HepG2 (cell line): ENCODE measurements around the gene UMOD. TPM values are rescaled to one million over a fixed set of nuclear protein-coding genes. Genes with fewer than 3 reads are reported as not detected.

Source experiments
- ATAC-seq: fragments of 200-7000 bp; cut with Tn5 transposase; 3 replicates; pipeline ENCODE4 v1.9.1; 2020; ENCODE audit warnings: mild to moderate bottlenecking, moderate library complexity
- BruUV-seq: library from RNA; stranded (reverse); fragments of 400-500 nt; replicated peaks from 2 replicates; lab custom pipeline; 2021; lab: Mats Ljungman, UMichigan
- CTCF ChIA-PET: fragments of 300-600 bp; formaldehyde crosslinking; extraction: SDS; loops from one replicate; lab custom pipeline; 2021; ENCODE audit warnings: low total read pairs, inconsistent platforms, low intra/inter-chr PET ratio; lab: Yijun Ruan, JAX
- POLR2A ChIA-PET: fragments of 350-600 bp; sonication (Branson Sonifier 250); formaldehyde crosslinking; loops from one replicate; lab custom pipeline; 2020; ENCODE audit warnings: antibody characterized with exemption, inconsistent platforms; lab: Yijun Ruan, JAX
- DNase-seq: peaks from one replicate; pipeline ENCODE4 v3.0.0-alpha.2; 2015; ENCODE audit warnings: low spot score
- FAIRE-seq: peaks from 3 replicates; lab custom pipeline; 2011; peaks lifted over from hg19 to GRCh38; lab: Jason Lieb, UNC
- H2AFZ ChIP-seq: one replicate; pipeline ENCODE4 v1.6.1; 2011; ENCODE audit warnings: low read length, inconsistent platforms
- H3K27ac ChIP-seq: fragments of 300-600 bp; 3 replicates; pipeline ENCODE4 v1.8.0; 2011; ENCODE audit warnings: mixed run types, mild to moderate bottlenecking, mixed read lengths, low read length, inconsistent platforms; ENCODE audit not compliant: insufficient read depth; ENCODE audit errors: extremely low read length
- H3K27me3 ChIP-seq, 2 experiments: fragments of 200-600 bp in 1 of 2; 2 replicates in 1 of 2; 3 replicates in 1 of 2; pipeline versions ENCODE4 v1.6.0 to v1.8.0; 2011; ENCODE audit warnings: low read length in 2 of 2, mild to moderate bottlenecking in 2 of 2, moderate library complexity in 2 of 2, inconsistent platforms in 1 of 2; ENCODE audit not compliant: insufficient read depth in 2 of 2, control insufficient read depth in 1 of 2
- H3K36me3 ChIP-seq, 2 experiments: fragments of 200-600 bp in 1 of 2; replicated peaks in 1 of 2; 2 replicates in 1 of 2; 3 replicates in 1 of 2; pipeline versions ENCODE4 v1.5.1 to v1.8.0; 2011; ENCODE audit warnings: low read length in 2 of 2, inconsistent platforms in 1 of 2; ENCODE audit not compliant: insufficient read depth in 2 of 2, control insufficient read depth in 1 of 2
- H3K4me1 ChIP-seq: 2 replicates; pipeline ENCODE4 v1.5.1; 2012; ENCODE audit warnings: low read length, inconsistent platforms; ENCODE audit not compliant: insufficient read depth
- H3K4me2 ChIP-seq: 2 replicates; pipeline ENCODE4 v1.6.0; 2011; ENCODE audit warnings: low read depth, low read length, inconsistent platforms
- H3K4me3 ChIP-seq, 3 experiments: fragments of 200-600 bp in 1 of 3; sonication (generic), shearing (Covaris generic) in 1 of 3; replicated peaks in 1 of 3; 2 replicates each; pipeline ENCODE4 v1.5.1; 2011 to 2016; ENCODE audit warnings: low read length in 3 of 3, inconsistent platforms in 2 of 3, low read depth in 2 of 3, mild to moderate bottlenecking in 2 of 3, control low read depth in 1 of 3, mixed read lengths in 1 of 3; ENCODE audit not compliant: insufficient read depth in 1 of 3
- H3K79me2 ChIP-seq: one replicate; pipeline ENCODE4 v1.6.1; 2011; ENCODE audit warnings: low read length, inconsistent platforms; ENCODE audit not compliant: insufficient read depth
- H3K9ac ChIP-seq: 2 replicates; pipeline ENCODE4 v1.6.0; 2011; ENCODE audit warnings: mild to moderate bottlenecking, low read depth, low read length, inconsistent platforms; ENCODE audit not compliant: insufficient read depth
- H3K9me3 ChIP-seq: 2 replicates; pipeline ENCODE4 v1.5.1; 2012; ENCODE audit warnings: mild to moderate bottlenecking, low read length
- H4K20me1 ChIP-seq: 2 replicates; pipeline ENCODE4 v1.6.0; 2011; ENCODE audit warnings: inconsistent platforms, mild to moderate bottlenecking, low read length, moderate library complexity; ENCODE audit not compliant: insufficient read depth
- ARID5B ChIP-seq: IDR thresholded peaks from 2 replicates; pipeline ENCODE4 v1.4.0; 2020; ENCODE audit warnings: mild to moderate bottlenecking, missing genetic modification reagents
- FOXO4 ChIP-seq: sonication (generic); formaldehyde crosslinking; conservative IDR thresholded peaks from 2 replicates; pipeline ENCODE4 v1.8.1; 2023; ENCODE audit warnings: missing genetic modification reagents
- HBP1 ChIP-seq: IDR thresholded peaks from 2 replicates; pipeline ENCODE4 v1.6.1; 2016; ENCODE audit warnings: low read depth, control low read depth
- HDAC1 ChIP-seq: sonication (generic); formaldehyde crosslinking; IDR thresholded peaks from 2 replicates; pipeline ENCODE4 v1.5.1; 2020; ENCODE audit warnings: mild to moderate bottlenecking, missing genetic modification reagents
- TCF7 ChIP-seq: sonication (generic); IDR thresholded peaks from 2 replicates; pipeline ENCODE4 v1.6.1; 2016; ENCODE audit warnings: antibody characterized with exemption, low read depth
- YEATS4 ChIP-seq: sonication (generic); formaldehyde crosslinking; IDR thresholded peaks from 2 replicates; pipeline ENCODE4 v1.4.0; 2020; ENCODE audit warnings: missing genetic modification reagents, borderline replicate concordance
- ZNF607 ChIP-seq: sonication (generic); formaldehyde crosslinking; IDR thresholded peaks from 2 replicates; pipeline ENCODE4 v1.5.1; 2020; ENCODE audit warnings: missing genetic modification reagents, mild to moderate bottlenecking, borderline replicate concordance
- ZNF709 ChIP-seq: sonication (generic); formaldehyde crosslinking; IDR thresholded peaks from 2 replicates; pipeline ENCODE4 v1.5.0; 2020; ENCODE audit warnings: mild to moderate bottlenecking, missing genetic modification reagents
- WGBS: methylation state at CpG from one replicate; pipeline ENCODE4 v1.1.6; 2017; ENCODE audit warnings: low lambda C conversion rate; 5-methylcytosine and 5-hydroxymethylcytosine counted together
- in situ Hi-C: cut with HindIII; loops from 2 replicates; pipeline ENCODE4 v1.10.0; 2017; ENCODE audit warnings: low pct_unique_long_range_greater_than_20kb; ENCODE audit not compliant: extremely low pct_ligation_motif_present
- intact Hi-C: fragments of 100-400 bp; cut with micrococcal nuclease; formaldehyde crosslinking; loops from one replicate; pipeline ENCODE4 v1.10.0; 2022; ENCODE audit not compliant: unreplicated experiment
- polyA plus RNA-seq, 8 experiments: library from polyadenylated mRNA; depleted of rRNA in 3 of 8; stranded (reverse) in 7 of 8; unstranded in 1 of 8; fragments of >200 nt; fragmentation: Illumina TruSeq in 4 of 8; extraction: Trizol in 4 of 8; gene quantifications; 2 replicates each; pipeline versions ENCODE4 v1.2.1 to v1.2.3, GENCODE V29; 2011 to 2016; ENCODE audit warnings: low read depth in 4 of 8, missing spikeins in 1 of 8, mixed read lengths in 1 of 8; ENCODE audit not compliant: insufficient read depth in 1 of 8
- total RNA-seq, 5 experiments: library from RNA; depleted of rRNA; stranded (reverse); fragments of >200 nt; fragmentation: Illumina TruSeq; extraction: Trizol; gene quantifications; 2 replicates each; pipeline ENCODE4 v1.2.3, GENCODE V29; 2016; ENCODE audit warnings: low read depth in 1 of 5

The UMOD gene
- total and polyA plus RNA-seq, 2 of the 13 experiments (the other 11 are each of a cell fraction or from before 2014, with no cell fraction given), result not detected

DNA sequence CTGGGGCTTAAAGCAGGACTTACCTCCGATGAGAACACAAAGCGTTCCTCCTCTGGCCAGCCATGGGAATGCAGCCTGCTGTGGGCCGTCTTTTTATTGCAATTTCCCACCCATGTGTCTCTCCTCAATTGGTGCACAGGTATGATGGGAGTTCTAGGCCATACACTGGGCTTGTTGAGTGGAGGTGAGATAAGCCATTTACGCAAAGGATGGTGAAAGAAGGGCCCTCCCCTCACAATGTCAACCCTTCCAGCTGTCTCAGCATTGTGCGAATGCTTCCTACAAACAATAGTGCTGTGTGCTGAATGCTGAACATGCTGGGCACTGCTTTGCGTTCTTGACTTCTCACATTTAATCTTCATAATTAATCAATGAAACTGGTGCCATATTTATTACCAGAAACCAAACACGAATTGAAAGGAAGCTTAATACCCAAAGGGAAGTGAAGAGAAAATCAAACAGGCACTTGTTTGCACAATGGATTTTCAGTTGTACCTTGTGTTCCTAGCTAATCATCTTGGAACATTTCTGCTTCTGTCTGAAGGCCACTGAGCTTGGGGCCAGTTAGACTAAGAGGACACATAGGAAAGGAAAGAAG is 25.0 kb downstream of the UMOD start, which contains the start of gene GP2 (continued):
- TF ChIP-seq TCF7, result peak; percentile 65
- TF ChIP-seq HDAC1 (CRISPR knock-in tag), result peak; percentile 36; the same call in 1 of the 2 replicates
- TF ChIP-seq YEATS4, result no peak
- no peak for TF ChIP-seq ZNF709 (CRISPR knock-in tag)

- no peak overlapping the region for H3K27ac ChIP-seq
- ATAC-seq, result no peak
- TF ChIP-seq FOXO4 (CRISPR knock-in tag), result 0 out of 2 replicates have a peak, but pooled peaks have one; percentile 7
- TF ChIP-seq HBP1, result no peak
- no peak for TF ChIP-seq ARID5B (CRISPR knock-in tag)
- TF ChIP-seq ZNF607 (CRISPR knock-in tag), result 0 out of 2 replicates have a peak, but pooled peaks have one; percentile 5
- TF ChIP-seq, all 625 proteins: peak for 2
- Histone ChIP-seq H3K79me2 (no peaks in the 10 kb centered on the region), H3K4me1 (peaks cover 27% of the 10 kb centered on the region), H3K4me2 (no peak overlapping the region), H3K9me3 (no peaks in the 10 kb centered on the region), H3K4me3 (no peak overlapping the region), H3K27me3 (no peaks in the 10 kb centered on the region; a peak in 1 of 5 replicates), H4K20me1 (no peaks in the 10 kb centered on the region), H2AFZ (no peak overlapping the region), H3K9ac (no peak overlapping the region), H3K36me3 (no peaks in the 10 kb centered on the region)
- intact Hi-C loops (no loop called here), in situ Hi-C loops (no loop called here)
- DNase-seq, result no peak
- FAIRE-seq, result peak; percentile 4
- POLR2A ChIA-PET, result no interaction called here
- no TSS peak for BruUV-seq
- CTCF ChIA-PET, result no interaction called here
- WGBS, result 11% methylated on average over 3 of the region's 3 CpGs
Observed at GRCh38 chr16:20326321-20326720, 26.2 kb downstream of the UMOD start.
